Progenitor cell of endocrine pancreas (in vitro differentiated cells): ENCODE data around the gene TAF15. TPM values are rescaled to one million over a fixed set of nuclear protein-coding genes. Genes with fewer than 3 reads are reported as not detected.

ENCODE experiments used
- DNase-seq: peaks from one replicate; pipeline ENCODE4 v3.0.0; 2021; ENCODE audit warnings: low spot score; ENCODE audit not compliant: unreplicated experiment
- H3K27ac Mint-ChIP-seq: 2 replicates; pipeline ENCODE4 v1.8.0; 2021; ENCODE audit warnings: mild to moderate bottlenecking, moderate library complexity, mixed read lengths
- H3K27me3 Mint-ChIP-seq: 2 replicates; pipeline ENCODE4 v1.8.0; 2021; ENCODE audit warnings: mixed read lengths
- H3K36me3 Mint-ChIP-seq: 2 replicates; pipeline ENCODE4 v1.8.0; 2022; ENCODE audit warnings: mixed read lengths; ENCODE audit not compliant: insufficient read depth
- H3K4me1 Mint-ChIP-seq: 2 replicates; pipeline ENCODE4 v1.8.0; 2021; ENCODE audit warnings: low read depth, mixed read lengths
- H3K4me3 Mint-ChIP-seq: 2 replicates; pipeline ENCODE4 v1.8.0; 2021; ENCODE audit warnings: low read depth, mild to moderate bottlenecking, moderate library complexity, mixed read lengths
- H3K9me3 Mint-ChIP-seq: 2 replicates; pipeline ENCODE4 v1.8.0; 2021; ENCODE audit warnings: low read depth, mixed read lengths
- CTCF ChIP-seq: fragments of 200-600 bp; sonication (generic); IDR thresholded peaks from one replicate; pipeline ENCODE4 v1.5.0; 2021; ENCODE audit warnings: antibody characterized with exemption, mild to moderate bottlenecking; ENCODE audit not compliant: unreplicated experiment
- total RNA-seq: library from RNA; stranded (reverse); gene quantifications from 2 replicates; pipeline ENCODE4 v1.2.1, GENCODE V29; 2021

TAF15 gene
- total RNA-seq, 1 donor from 2014 or later = 287 TPM

DNA sequence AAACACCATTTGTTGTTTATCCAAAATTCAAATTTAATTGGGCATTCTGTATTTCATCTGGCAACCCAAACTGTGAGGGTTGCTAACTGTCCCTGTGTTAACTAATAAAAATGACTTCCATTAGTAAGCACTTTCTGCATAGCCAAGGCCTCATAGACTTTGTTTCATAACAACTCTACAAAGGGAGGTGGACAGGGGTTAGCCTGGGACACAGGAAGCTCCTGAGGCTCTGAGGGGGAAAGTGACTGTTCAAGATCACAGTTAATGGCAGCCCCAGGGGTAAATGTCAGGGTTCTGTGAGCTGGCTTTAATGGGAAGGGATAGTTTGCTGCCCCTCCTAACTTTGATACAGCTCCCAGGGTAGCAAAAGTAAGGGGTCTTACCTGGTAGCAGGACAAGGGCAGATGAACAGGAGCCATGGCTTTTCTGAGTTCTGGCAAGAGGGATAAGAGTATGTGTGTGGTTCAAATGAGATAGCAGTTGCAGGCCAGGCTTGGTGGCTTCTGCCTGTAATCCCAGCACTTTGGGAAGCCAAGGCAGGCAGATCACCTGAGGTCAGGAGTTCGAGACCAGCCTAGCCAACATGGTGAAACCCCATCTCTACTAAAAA lies 57.2 kb downstream of the TAF15 start:
- peaks cover 1% of the 10 kb centered on the region for H3K36me3 Mint-ChIP-seq
- H3K4me3 Mint-ChIP-seq = no peak overlapping the region
- H3K27ac Mint-ChIP-seq = no peak overlapping the region
- no peak for DNase-seq
- no peak for TF ChIP-seq CTCF
- H3K9me3 Mint-ChIP-seq = no peaks in the 10 kb centered on the region
- no peaks in the 10 kb centered on the region for H3K4me1 Mint-ChIP-seq
- H3K27me3 Mint-ChIP-seq = no peaks in the 10 kb centered on the region

DNA sequence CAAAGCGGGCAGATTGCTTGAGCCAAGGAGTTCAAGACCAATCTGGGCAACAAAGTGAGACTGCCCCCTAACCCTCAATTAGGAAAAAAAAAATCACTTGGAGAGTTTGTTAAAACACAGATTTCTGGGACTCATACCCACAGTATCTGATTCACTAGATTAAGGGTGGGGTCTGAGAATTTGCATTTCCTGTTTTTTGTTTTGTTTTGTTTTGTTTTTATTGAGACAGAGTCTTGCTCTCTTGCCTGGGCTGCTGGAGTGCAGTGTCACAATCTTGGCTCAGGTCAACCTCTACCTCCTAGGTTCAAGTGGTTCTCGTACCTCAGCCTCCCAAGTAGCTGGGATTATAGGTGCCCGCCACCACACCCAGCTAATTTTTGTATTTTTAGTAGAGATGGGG lies 58.3 kb downstream of the TAF15 start:
- no peak for DNase-seq
- H3K27me3 Mint-ChIP-seq = no peaks in the 10 kb centered on the region
- no peak overlapping the region for H3K27ac Mint-ChIP-seq
- H3K36me3 Mint-ChIP-seq = peaks cover 1% of the 10 kb centered on the region
- no peak for TF ChIP-seq CTCF
- no peaks in the 10 kb centered on the region for H3K9me3 Mint-ChIP-seq
- H3K4me1 Mint-ChIP-seq = no peaks in the 10 kb centered on the region
- H3K4me3 Mint-ChIP-seq = no peak overlapping the region

- Mint-ChIP-seq H3K9me3 (no peaks in the 10 kb centered on the region), H3K4me3 (no peak within 1 kb of the TSS), H3K4me1 (peaks cover 5% of the 10 kb centered on the region), H3K27ac (no peak within 1 kb of the TSS), H3K27me3 (no peaks in the 10 kb centered on the region), H3K36me3 (peaks cover 1% of the 10 kb centered on the region)
- DNase-seq = no peak
- no peak for TF ChIP-seq CTCF
Measured at GRCh38 chr17:35868737-35869136, 59.5 kb downstream of the TAF15 start, which contains the start of gene HEATR9. TSS of gene HEATR9 (minus strand) at chr17:35868891. CDS start at chr17:35868742, 149 bp downstream.

GRCh38 chr17:35870906-35871819 lies 61.9 kb downstream of the TAF15 start:
- Mint-ChIP-seq H3K4me1 (peaks cover 10% of the 10 kb centered on the region), H3K27me3 (no peaks in the 10 kb centered on the region), H3K36me3 (no peaks in the 10 kb centered on the region), H3K4me3 (no peak overlapping the region), H3K27ac (no peak overlapping the region), H3K9me3 (no peaks in the 10 kb centered on the region)
- DNase-seq = no peak
- no peak for TF ChIP-seq CTCF

- peaks cover 10% of the 10 kb centered on the region for H3K4me1 Mint-ChIP-seq
- H3K9me3 Mint-ChIP-seq = no peaks in the 10 kb centered on the region
- H3K36me3 Mint-ChIP-seq = no peaks in the 10 kb centered on the region
- H3K27ac Mint-ChIP-seq = no peak overlapping the region
- DNase-seq = no peak
- no peak overlapping the region for H3K4me3 Mint-ChIP-seq
- no peak for TF ChIP-seq CTCF
- H3K27me3 Mint-ChIP-seq = peaks cover 3% of the 10 kb centered on the region
Measured at GRCh38 chr17:35872196-35872980, 63.1 kb downstream of the TAF15 start.
